Endothelial cell of umbilical vein (primary cell): ENCODE data around the gene RPS8. TPM values are rescaled to one million over a fixed set of nuclear protein-coding genes. Genes with fewer than 3 reads are reported as not detected.

Experiments
- BruUV-seq: library from RNA; stranded (reverse); fragments of 400-500 nt; replicated peaks from 2 replicates; lab custom pipeline; 2021; lab: Mats Ljungman, UMichigan
- CTCF ChIA-PET: fragments of 300-600, 350-600 bp; sonication (Branson Sonifier 250); formaldehyde crosslinking; loops from one replicate; lab custom pipeline; 2021; ENCODE audit warnings: antibody characterized with exemption, inconsistent platforms; lab: Charles Lee
- POLR2A ChIA-PET: fragments of 300-600, 350-600 bp; sonication (Branson Sonifier 250); formaldehyde crosslinking; loops from one replicate; lab custom pipeline; 2021; ENCODE audit warnings: antibody characterized with exemption, inconsistent platforms; lab: Charles Lee
- DNase-seq: peaks from one replicate; pipeline ENCODE4 v3.0.0-alpha.2; 2011; ENCODE audit warnings: low read depth, low spot score
- FAIRE-seq: peaks from 2 replicates; lab custom pipeline; 2011; peaks lifted over from hg19 to GRCh38; lab: Jason Lieb, UNC
- H2AFZ ChIP-seq: 2 replicates; pipeline ENCODE4 v1.6.0; 2012; ENCODE audit warnings: low read depth, low read length, control low read depth, inconsistent platforms
- H3K27ac ChIP-seq: 2 replicates; pipeline ENCODE4 v1.5.1; 2011; ENCODE audit warnings: low read depth, mild to moderate bottlenecking, control low read depth, low read length, moderate library complexity; ENCODE audit not compliant: insufficient read depth
- H3K27me3 ChIP-seq, 2 experiments: 2 replicates each; pipeline versions ENCODE4 v1.6.0 to v1.6.1; 2011; ENCODE audit warnings: low read length in 2 of 2, mixed read lengths in 1 of 2; ENCODE audit not compliant: control insufficient read depth in 2 of 2, insufficient read depth in 2 of 2
- H3K36me3 ChIP-seq, 2 experiments: 2 replicates in 1 of 2; 3 replicates in 1 of 2; pipeline ENCODE4 v1.5.1; 2011; ENCODE audit warnings: low read length in 2 of 2, mild to moderate bottlenecking in 1 of 2, moderate library complexity in 1 of 2; ENCODE audit not compliant: control insufficient read depth in 2 of 2, insufficient read depth in 2 of 2; ENCODE audit errors: extremely low read depth in 1 of 2
- H3K4me1 ChIP-seq: 3 replicates; pipeline ENCODE4 v1.5.1; 2011; ENCODE audit warnings: mild to moderate bottlenecking, low read length; ENCODE audit not compliant: control insufficient read depth, insufficient read depth; ENCODE audit errors: extremely low read depth
- H3K4me2 ChIP-seq: 2 replicates; pipeline ENCODE4 v1.6.1; 2011; ENCODE audit warnings: low read length, control low read depth, mixed read lengths; ENCODE audit not compliant: insufficient read depth
- H3K4me3 ChIP-seq, 3 experiments: fragments of 200-600 bp in 1 of 3; sonication (generic), shearing (Covaris generic) in 1 of 3; replicated peaks in 1 of 3; 2 replicates each; pipeline ENCODE4 v1.5.1; 2011 to 2016; ENCODE audit warnings: control low read depth in 3 of 3, low read length in 3 of 3, mild to moderate bottlenecking in 2 of 3, inconsistent platforms in 1 of 3, low read depth in 1 of 3, moderate library complexity in 1 of 3; ENCODE audit not compliant: insufficient read depth in 1 of 3
- H3K79me2 ChIP-seq: 2 replicates; pipeline ENCODE4 v1.6.0; 2012; ENCODE audit warnings: low read length, inconsistent platforms; ENCODE audit not compliant: control insufficient read depth, insufficient read depth
- H3K9ac ChIP-seq: replicated peaks from 2 replicates; pipeline ENCODE3; 2011; ENCODE audit warnings: low read length, control low read depth; ENCODE audit not compliant: insufficient read depth; ENCODE audit errors: extremely low read depth
- H3K9me1 ChIP-seq: replicated peaks from 3 replicates; pipeline ENCODE4 v1.6.0; 2011; ENCODE audit warnings: mild to moderate bottlenecking, low read length; ENCODE audit not compliant: control insufficient read depth, insufficient read depth; ENCODE audit errors: extremely low read depth
- H3K9me3 ChIP-seq: replicated peaks from 2 replicates; pipeline ENCODE4 v1.5.1; 2012; ENCODE audit warnings: low read length, inconsistent platforms; ENCODE audit not compliant: control insufficient read depth, insufficient read depth
- H4K20me1 ChIP-seq: replicated peaks from 2 replicates; pipeline ENCODE3; 2011; ENCODE audit warnings: mild to moderate bottlenecking, low read length; ENCODE audit not compliant: control insufficient read depth, insufficient read depth; ENCODE audit errors: extremely low read depth
- CTCF ChIP-seq, 2 donors: IDR thresholded peaks; 1 replicate in 1 of 2; 2 replicates in 1 of 2; pipeline ENCODE4 v1.5.1; 2011; ENCODE audit warnings: low read length in 2 of 2, mild to moderate bottlenecking in 2 of 2, moderate library complexity in 2 of 2, control low read depth in 1 of 2, inconsistent platforms in 1 of 2, low read depth in 1 of 2; ENCODE audit not compliant: insufficient read depth in 1 of 2; ENCODE audit errors: extremely low read depth in 1 of 2
- EZH2 ChIP-seq: IDR thresholded peaks from 2 replicates; pipeline ENCODE4 v1.6.1; 2012; ENCODE audit warnings: borderline replicate concordance, low read depth, mild to moderate bottlenecking, moderate library complexity, low read length, inconsistent platforms; ENCODE audit not compliant: severe bottlenecking
- FOS ChIP-seq: IDR thresholded peaks from 2 replicates; pipeline ENCODE4 v1.6.1; 2011; ENCODE audit warnings: mild to moderate bottlenecking, low read length, moderate library complexity, borderline replicate concordance; ENCODE audit not compliant: insufficient read depth
- GATA2 ChIP-seq: IDR thresholded peaks from 2 replicates; pipeline ENCODE4 v1.7.0; 2011; ENCODE audit warnings: low read depth, mild to moderate bottlenecking, moderate library complexity, mixed read lengths, low read length; ENCODE audit not compliant: insufficient read length, insufficient read depth
- JUN ChIP-seq: IDR thresholded peaks from 2 replicates; pipeline ENCODE4 v1.6.1; 2011; ENCODE audit warnings: borderline replicate concordance, low read depth; ENCODE audit not compliant: insufficient read length, insufficient read depth
- MYC ChIP-seq: IDR thresholded peaks from one replicate; pipeline ENCODE4 v1.6.1; 2011; ENCODE audit warnings: mild to moderate bottlenecking, low read depth, low read length
- POLR2A ChIP-seq: IDR thresholded peaks from 2 replicates; pipeline ENCODE4 v1.6.1; 2012; ENCODE audit warnings: low read depth, mild to moderate bottlenecking, control low read depth, low read length
- POLR2AphosphoS5 ChIP-seq: IDR thresholded peaks from 2 replicates; pipeline ENCODE4 v1.6.1; 2012; ENCODE audit warnings: low read depth, mild to moderate bottlenecking, control low read depth, low read length, moderate library complexity; ENCODE audit not compliant: insufficient read depth
- dilution Hi-C: fragments of 300-500 bp; cut with MboI; formaldehyde crosslinking; loops from one replicate; pipeline ENCODE4 v1.15.0; 2019; ENCODE audit warnings: low sequenced_read_pairs; ENCODE audit not compliant: extremely low pct_ligation_motif_present
- intact Hi-C: fragments of 100-400 bp; cut with micrococcal nuclease; formaldehyde crosslinking; loops from one replicate; pipeline ENCODE4 v1.10.0; 2022
- polyA plus RNA-seq, 4 experiments: library from polyadenylated mRNA; depleted of rRNA in 3 of 4; stranded (reverse) in 3 of 4; unstranded in 1 of 4; fragments of >200 nt; gene quantifications; 2 replicates each; pipeline versions ENCODE4 v1.2.1 to v1.2.3, GENCODE V29; 2011 to 2012; ENCODE audit warnings: missing spikeins in 1 of 4
- total RNA-seq: library from RNA; stranded (reverse); gene quantifications from 2 replicates; pipeline ENCODE4 v1.2.3, GENCODE V29; 2021
- TF ChIP-seq, protein P1 (sequence below): IDR thresholded peaks from 2 replicates; pipeline ENCODE4 v1.6.1; 2011; ENCODE audit not compliant: insufficient read depth, insufficient read length

The RPS8 gene
- total and polyA plus RNA-seq, 2 donors (not counting 3 experiments of a cell fraction or from before 2014, with no cell fraction given), result 1,842 to 2,306 TPM

- CTCF ChIA-PET, result interaction anchor here (1.0 to 1.2 kb wide), 2 partner anchors 10 to 15 kb away, joined by 3 read pairs; no protein-coding TSS in a partner anchor
- H4K20me1 ChIP-seq, result no peaks in the 10 kb centered on the region
- DNase-seq (no peak), FAIRE-seq (no peak)
- no peak overlapping the region for H3K4me2 ChIP-seq
- no TSS peak for BruUV-seq
- TF ChIP-seq JUN (no peak), POLR2A (no peak), GATA2 (no peak), EZH2 (no peak), CTCF (IDR thresholded peaks at IDR 0.05; ENCODE audit: extremely low read depth in 1 of 2, insufficient read depth in 1 of 2, low read depth in 1 of 2, low read length in 2 of 2) (no peak), POLR2AphosphoS5 (no peak), MYC (no peak), FOS (no peak)
- TF ChIP-seq, protein P1, sequence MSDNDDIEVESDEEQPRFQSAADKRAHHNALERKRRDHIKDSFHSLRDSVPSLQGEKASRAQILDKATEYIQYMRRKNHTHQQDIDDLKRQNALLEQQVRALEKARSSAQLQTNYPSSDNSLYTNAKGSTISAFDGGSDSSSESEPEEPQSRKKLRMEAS, result no peak
- no peaks in the 10 kb centered on the region for H3K9me3 ChIP-seq
- no peak overlapping the region for H3K4me3 ChIP-seq
- no peak overlapping the region for H2AFZ ChIP-seq
- peaks cover 46% of the 10 kb centered on the region for H3K79me2 ChIP-seq
- POLR2A ChIA-PET, result interaction anchor here (3.5 kb wide), 1 partner anchor 16 kb away, joined by 48 read pairs; no protein-coding TSS in a partner anchor
- no peak overlapping the region for H3K9ac ChIP-seq
- intact Hi-C loops (loop anchor here (10.0 kb wide), 1 partner anchor 882 kb away; the partner anchor contains the start of genes GPBP1L1 and TMEM69), dilution Hi-C loops (no loop called here)
- peak overlapping the region; percentile 2 for H3K27ac ChIP-seq
- H3K9me1 ChIP-seq, result no peaks in the 10 kb centered on the region
- H3K4me1 ChIP-seq, result peaks cover 39% of the 10 kb centered on the region
- no peaks in the 10 kb centered on the region for H3K27me3 ChIP-seq
- H3K36me3 ChIP-seq, result peaks cover 4 to 32% of the 10 kb centered on the region in 2 experiments
Measured at GRCh38 chr1:44803062-44803311, 27.6 kb downstream of the RPS8 start.
